Lower lobe of right lung (tissue), 2 donors: Measurements from ENCODE around the gene INF2. TPM values are rescaled to one million over a fixed set of nuclear protein-coding genes. Genes with fewer than 3 reads are reported as not detected.

Source experiments
- ATAC-seq, 2 donors: fragments of 200-7000 bp; cut with Tn5 transposase; one replicate each; pipeline ENCODE4 v1.9.1; 2020 to 2022; ENCODE audit warnings: mild to moderate bottlenecking in 2 of 2, moderate library complexity in 2 of 2
- DNase-seq: peaks from one replicate; pipeline ENCODE4 v3.0.0-alpha.2; 2020
- H3K27ac ChIP-seq: fragments of 200-600 bp; one replicate; pipeline ENCODE4 v1.8.0; 2022
- H3K27me3 ChIP-seq: fragments of 200-600 bp; one replicate; pipeline ENCODE4 v1.8.0; 2022; ENCODE audit warnings: low read depth
- H3K36me3 ChIP-seq: fragments of 200-600 bp; one replicate; pipeline ENCODE4 v1.8.0; 2022; ENCODE audit warnings: mild to moderate bottlenecking
- H3K4me1 ChIP-seq: fragments of 200-600 bp; one replicate; pipeline ENCODE4 v1.8.0; 2022
- H3K4me3 ChIP-seq: fragments of 200-600 bp; one replicate; pipeline ENCODE4 v1.8.0; 2022; ENCODE audit warnings: mild to moderate bottlenecking
- H3K9me3 ChIP-seq: fragments of 200-600 bp; one replicate; pipeline ENCODE4 v1.8.0; 2022
- intact Hi-C: fragments of 100-400 bp; cut with DNase I; formaldehyde crosslinking; loops from one replicate; pipeline ENCODE4 v1.11.0; 2022
- total RNA-seq: library from RNA; stranded (reverse); fragmentation: NEBNext Ultra II Directional; extraction: Animal tissue kit (Norgen Biotek cat#: 25700); gene quantifications from one replicate; pipeline ENCODE4 v1.2.1, GENCODE V29; 2021
- TF ChIP-seq, protein P1 (sequence below): fragments of 200-600 bp; IDR thresholded peaks from one replicate; pipeline ENCODE4 v1.8.0; 2022; ENCODE audit warnings: antibody characterized with exemption, mild to moderate bottlenecking
- donor health status: DM: no; HTN: yes; CAD: no; lungs with severe emphysema.

INF2 gene
- total RNA-seq, 1 donor from 2014 or later, result 116 TPM

DNA sequence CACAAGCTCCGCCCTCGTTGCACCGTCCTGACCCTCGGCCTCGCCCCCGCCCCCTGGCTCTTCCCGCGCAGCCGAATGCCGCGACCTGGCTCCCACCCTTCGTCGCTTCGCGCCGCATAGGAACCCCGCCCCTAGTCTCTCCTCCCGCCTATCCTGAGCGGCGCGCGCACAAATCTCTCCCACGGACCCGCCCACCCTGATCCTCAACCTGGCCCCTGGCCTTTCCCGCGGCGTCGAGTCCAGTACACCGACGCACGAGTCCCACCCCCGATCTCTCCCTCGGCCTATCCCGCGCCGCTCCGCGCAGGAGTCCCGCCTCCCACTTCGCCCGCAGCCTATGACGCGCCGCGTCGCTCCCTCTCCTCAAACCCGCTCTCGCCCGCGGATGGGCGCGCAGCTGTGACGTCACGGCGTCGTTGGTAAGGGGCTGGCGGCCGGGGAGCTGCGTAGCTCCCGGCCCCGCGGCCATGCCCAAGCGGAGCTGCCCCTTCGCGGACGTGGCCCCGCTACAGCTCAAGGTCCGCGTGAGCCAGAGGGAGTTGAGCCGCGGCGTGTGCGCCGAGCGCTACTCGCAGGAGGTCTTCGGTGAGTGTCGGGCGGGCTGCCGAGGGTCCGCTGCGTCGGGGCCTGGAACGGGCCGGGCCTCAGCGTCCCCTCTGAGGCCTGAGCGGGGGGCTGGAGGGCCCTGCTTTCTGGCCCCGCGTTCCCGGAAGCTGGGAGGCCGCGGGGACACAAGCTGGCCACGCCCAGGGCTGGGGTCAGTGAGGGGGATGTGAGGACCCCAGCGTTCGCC lies 63.5 kb downstream of the INF2 start, which contains the start of gene SIVA1:
TSS of gene SIVA1 (plus strand) at position 413 of the 793 bp plus-strand sequence. CDS start at position 468, 55 bp downstream.
- intact Hi-C loops, result no loop called here
- H3K9me3 ChIP-seq, result no peaks in the 10 kb centered on the region
- H3K36me3 ChIP-seq, result peaks cover 29% of the 10 kb centered on the region
- peak within 1 kb of the TSS; percentile 98 for H3K27ac ChIP-seq
- peak; percentile 97 for ATAC-seq
- TF ChIP-seq, protein P1, sequence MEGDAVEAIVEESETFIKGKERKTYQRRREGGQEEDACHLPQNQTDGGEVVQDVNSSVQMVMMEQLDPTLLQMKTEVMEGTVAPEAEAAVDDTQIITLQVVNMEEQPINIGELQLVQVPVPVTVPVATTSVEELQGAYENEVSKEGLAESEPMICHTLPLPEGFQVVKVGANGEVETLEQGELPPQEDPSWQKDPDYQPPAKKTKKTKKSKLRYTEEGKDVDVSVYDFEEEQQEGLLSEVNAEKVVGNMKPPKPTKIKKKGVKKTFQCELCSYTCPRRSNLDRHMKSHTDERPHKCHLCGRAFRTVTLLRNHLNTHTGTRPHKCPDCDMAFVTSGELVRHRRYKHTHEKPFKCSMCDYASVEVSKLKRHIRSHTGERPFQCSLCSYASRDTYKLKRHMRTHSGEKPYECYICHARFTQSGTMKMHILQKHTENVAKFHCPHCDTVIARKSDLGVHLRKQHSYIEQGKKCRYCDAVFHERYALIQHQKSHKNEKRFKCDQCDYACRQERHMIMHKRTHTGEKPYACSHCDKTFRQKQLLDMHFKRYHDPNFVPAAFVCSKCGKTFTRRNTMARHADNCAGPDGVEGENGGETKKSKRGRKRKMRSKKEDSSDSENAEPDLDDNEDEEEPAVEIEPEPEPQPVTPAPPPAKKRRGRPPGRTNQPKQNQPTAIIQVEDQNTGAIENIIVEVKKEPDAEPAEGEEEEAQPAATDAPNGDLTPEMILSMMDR, result no peak
- DNase-seq, result peak; percentile 100
- peaks cover 22% of the 10 kb centered on the region for H3K4me1 ChIP-seq
- H3K27me3 ChIP-seq, result no peaks in the 10 kb centered on the region
- H3K4me3 ChIP-seq, result peak within 1 kb of the TSS; percentile 98

DNA sequence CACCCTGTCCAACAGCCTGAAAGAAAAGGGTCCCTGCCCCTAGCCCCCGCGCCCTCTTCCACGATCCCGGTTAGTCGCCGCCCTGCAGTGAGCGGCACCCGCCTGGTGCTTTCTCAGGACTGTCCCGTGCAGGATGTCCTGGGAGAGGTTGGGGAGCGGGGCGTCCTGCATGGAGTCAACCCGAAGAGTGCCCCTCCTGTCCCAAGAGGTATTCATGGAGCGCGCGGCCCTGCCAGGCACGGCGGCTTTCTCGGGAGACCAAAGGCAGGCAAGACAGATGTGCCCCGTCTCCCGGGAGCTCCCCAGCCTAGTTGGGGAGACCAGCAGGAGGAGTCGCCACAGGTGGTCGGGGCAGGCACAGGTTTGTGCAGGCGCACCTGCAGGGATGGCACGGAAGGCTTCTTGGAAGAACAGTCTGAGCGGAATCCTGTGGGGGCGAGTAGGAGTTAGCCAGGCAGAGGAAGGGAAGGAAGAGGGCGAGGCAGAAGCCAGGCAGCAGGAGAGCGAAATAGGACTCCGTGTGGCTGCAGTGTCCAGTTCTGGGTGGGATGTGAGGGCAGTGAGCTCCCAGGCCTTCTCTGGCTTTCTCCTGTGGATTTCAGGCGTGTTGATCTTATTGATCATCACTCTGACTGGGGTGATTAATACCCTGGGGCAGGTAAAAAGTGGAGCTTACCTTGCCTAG lies 64.3 kb downstream of the INF2 start:
- ATAC-seq, result peak; percentile 4 to 18
- H3K4me3 ChIP-seq, result peak overlapping the region; percentile 98
- no peaks in the 10 kb centered on the region for H3K27me3 ChIP-seq
- H3K36me3 ChIP-seq, result peaks cover 37% of the 10 kb centered on the region
- peak overlapping the region; percentile 98 for H3K27ac ChIP-seq
- TF ChIP-seq, protein P1, result no peak
- no peaks in the 10 kb centered on the region for H3K9me3 ChIP-seq
- intact Hi-C loops, result no loop called here
- no peak for DNase-seq
- peaks cover 22% of the 10 kb centered on the region for H3K4me1 ChIP-seq

DNA sequence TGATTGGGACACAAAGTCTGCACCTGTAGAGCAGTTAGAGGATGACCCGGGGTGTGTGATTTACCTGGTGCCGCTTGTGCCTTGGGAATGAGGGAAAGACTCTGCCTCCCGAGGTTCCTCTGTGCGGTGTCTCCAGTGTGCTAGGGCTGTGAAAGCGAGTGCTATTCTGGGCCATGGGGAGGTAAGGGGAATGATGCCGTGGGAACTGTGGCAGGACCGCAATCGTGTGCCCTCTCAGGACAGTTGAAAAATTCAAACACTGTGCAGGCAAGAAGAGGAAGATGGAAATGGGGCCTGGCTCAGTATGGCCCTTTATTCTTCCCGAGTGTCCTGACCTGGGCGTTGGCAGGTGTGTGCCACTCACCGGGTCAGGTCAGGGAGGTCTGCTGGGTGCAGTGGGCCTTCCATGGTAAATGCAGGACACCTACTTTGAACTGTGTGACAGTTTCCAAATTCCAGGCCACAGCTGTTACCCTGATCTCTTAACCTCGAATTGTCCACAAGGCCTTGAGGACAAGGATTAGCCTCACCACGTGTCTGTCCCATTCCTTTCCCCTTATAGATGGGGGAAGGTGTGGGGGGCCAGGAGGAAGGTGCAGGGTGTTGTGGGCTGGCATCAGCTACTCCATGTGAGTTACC lies 64.9 kb downstream of the INF2 start:
- intact Hi-C loops, result no loop called here
- Histone ChIP-seq H3K4me3 (peak overlapping the region; percentile 98), H3K4me1 (peaks cover 22% of the 10 kb centered on the region), H3K9me3 (no peaks in the 10 kb centered on the region), H3K36me3 (peaks cover 43% of the 10 kb centered on the region), H3K27ac (peak overlapping the region; percentile 98), H3K27me3 (no peaks in the 10 kb centered on the region)
- ATAC-seq (no peak), DNase-seq (no peak)
- TF ChIP-seq, protein P1, result no peak

DNA sequence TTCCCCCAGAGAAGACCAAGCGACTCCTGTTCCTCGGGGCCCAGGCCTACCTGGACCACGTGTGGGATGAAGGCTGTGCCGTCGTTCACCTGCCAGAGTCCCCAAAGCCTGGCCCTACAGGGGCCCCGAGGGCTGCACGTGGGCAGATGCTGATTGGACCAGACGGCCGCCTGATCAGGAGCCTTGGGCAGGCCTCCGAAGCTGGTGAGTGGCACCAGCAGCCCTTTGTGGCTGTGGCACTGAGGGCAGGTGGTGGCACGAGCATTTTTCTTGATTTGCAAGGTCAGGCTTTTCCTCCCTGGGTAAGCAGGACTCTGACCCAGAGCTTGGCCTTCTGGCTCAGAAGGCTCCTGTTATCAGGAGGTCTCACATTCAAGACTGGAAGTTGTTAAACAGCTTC lies 66.2 kb downstream of the INF2 start:
- TF ChIP-seq, protein P1, result no peak
- peaks cover 22% of the 10 kb centered on the region for H3K4me1 ChIP-seq
- H3K9me3 ChIP-seq, result no peaks in the 10 kb centered on the region
- intact Hi-C loops, result no loop called here
- no peak overlapping the region for H3K4me3 ChIP-seq
- H3K36me3 ChIP-seq, result peaks cover 54% of the 10 kb centered on the region
- no peak overlapping the region for H3K27ac ChIP-seq
- H3K27me3 ChIP-seq, result no peaks in the 10 kb centered on the region
- DNase-seq (no peak), ATAC-seq (no peak)

DNA sequence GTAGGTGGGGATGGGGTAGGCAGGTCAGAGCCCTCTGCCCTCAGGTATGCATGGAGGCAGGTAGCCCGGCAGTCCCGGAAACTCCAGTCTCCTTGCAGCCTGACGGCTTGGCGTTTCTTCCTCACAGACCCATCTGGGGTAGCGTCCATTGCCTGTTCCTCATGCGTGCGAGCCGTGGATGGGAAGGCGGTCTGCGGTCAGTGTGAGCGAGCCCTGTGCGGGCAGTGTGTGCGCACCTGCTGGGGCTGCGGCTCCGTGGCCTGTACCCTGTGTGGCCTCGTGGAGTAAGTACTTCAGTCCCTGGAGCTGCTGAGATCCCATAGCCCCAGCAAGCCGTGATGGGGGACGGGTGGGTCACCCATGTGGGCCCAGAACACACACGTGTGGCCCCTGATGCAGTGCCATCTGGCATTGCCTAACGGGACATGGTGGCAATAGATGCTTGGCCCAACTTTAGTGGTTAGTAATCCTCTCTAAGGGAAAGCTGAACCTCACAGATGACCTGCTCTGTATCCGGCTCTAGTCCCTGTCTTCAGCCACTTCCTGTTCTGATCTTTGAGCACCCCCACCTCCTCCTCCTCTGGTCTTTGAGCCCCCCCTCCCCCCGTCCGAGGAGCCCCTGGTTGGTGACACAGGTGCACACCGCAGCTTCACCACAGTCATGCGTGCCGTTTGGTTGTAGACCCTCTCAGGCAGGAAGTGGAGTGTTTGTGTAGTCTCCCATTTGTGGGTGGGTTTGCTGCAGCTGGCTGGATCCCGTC lies 67.2 kb downstream of the INF2 start:
- Histone ChIP-seq H3K36me3 (peaks cover 64% of the 10 kb centered on the region), H3K27me3 (no peaks in the 10 kb centered on the region)

More for the DNA sequence above, 67.2 kb downstream of the INF2 start:
- Histone ChIP-seq H3K4me1 (peaks cover 22% of the 10 kb centered on the region), H3K27ac (no peak overlapping the region), H3K9me3 (no peaks in the 10 kb centered on the region), H3K4me3 (no peak overlapping the region)
- ATAC-seq (no peak), DNase-seq (no peak)
- intact Hi-C loops, result no loop called here
- TF ChIP-seq, protein P1, result no peak
